ENCODE measurements around the gene GTPBP4. TPM values are rescaled to one million over a fixed set of nuclear protein-coding genes. Genes with fewer than 3 reads are reported as not detected.
A peak's percentile ranks its signal among the peaks of the same experiment; 100 is the strongest.

The GTPBP4 gene
- total and polyA plus RNA-seq, 9 of the 15 experiments (the other 6 are each of a cell fraction or from before 2014, with no cell fraction given) = 79.0 to 155 (median 128) TPM

DNA sequence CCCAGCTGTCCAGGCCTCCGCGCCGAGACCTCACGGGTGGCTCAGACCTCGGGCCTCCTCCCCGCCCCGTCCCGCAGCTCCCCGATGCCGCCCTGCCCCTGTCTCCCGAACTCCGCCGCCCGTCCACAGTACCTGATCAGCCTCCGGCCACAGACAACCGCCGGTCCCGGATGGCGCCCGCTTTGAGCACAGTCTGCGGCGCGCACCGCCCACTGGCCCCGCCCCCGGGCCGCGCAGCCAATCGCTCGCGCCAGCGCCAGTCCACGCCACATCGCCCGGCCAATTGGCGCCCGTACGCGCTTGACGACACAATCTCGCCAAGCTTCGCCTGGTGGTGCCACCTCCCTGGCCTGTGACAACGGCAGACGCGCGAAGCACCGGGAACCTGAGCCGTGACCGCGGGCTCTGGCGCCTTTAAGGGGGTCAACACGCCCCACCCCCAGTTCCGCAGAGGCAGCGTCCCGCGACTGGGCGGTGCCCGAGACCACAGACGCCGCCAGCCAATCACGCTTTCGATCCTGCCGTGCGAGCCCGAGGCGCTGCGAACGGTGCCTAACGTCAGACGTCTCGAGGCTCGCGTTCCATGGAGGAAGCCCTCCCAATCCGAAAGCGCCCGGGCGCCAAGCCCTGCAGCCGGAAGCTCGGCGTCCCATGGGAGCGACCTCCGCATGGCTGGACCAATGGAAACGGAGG lies 60.6 kb downstream of the GTPBP4 start, which contains the start of gene IDI1 (continued):
- peak in 1 of 2 experiments; percentile 94; a peak in 2 of 4 replicates for TF ChIP-seq NONO (IDR thresholded peaks at IDR 0.05; ENCODE audit: low read depth in 2 of 2, low read length in 1 of 2)
- TF ChIP-seq, protein P1, sequence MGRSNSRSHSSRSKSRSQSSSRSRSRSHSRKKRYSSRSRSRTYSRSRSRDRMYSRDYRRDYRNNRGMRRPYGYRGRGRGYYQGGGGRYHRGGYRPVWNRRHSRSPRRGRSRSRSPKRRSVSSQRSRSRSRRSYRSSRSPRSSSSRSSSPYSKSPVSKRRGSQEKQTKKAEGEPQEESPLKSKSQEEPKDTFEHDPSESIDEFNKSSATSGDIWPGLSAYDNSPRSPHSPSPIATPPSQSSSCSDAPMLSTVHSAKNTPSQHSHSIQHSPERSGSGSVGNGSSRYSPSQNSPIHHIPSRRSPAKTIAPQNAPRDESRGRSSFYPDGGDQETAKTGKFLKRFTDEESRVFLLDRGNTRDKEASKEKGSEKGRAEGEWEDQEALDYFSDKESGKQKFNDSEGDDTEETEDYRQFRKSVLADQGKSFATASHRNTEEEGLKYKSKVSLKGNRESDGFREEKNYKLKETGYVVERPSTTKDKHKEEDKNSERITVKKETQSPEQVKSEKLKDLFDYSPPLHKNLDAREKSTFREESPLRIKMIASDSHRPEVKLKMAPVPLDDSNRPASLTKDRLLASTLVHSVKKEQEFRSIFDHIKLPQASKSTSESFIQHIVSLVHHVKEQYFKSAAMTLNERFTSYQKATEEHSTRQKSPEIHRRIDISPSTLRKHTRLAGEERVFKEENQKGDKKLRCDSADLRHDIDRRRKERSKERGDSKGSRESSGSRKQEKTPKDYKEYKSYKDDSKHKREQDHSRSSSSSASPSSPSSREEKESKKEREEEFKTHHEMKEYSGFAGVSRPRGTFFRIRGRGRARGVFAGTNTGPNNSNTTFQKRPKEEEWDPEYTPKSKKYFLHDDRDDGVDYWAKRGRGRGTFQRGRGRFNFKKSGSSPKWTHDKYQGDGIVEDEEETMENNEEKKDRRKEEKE (IDR thresholded peaks at IDR 0.05; ENCODE audit: borderline replicate concordance in 1 of 2, control insufficient read depth in 1 of 2, low read depth in 2 of 2, low read length in 1 of 2) = no peak
- 0 out of 2 replicates have a peak, but pooled peaks have one; percentile 2 for TF ChIP-seq JUNB (CRISPR knock-in tag; conservative IDR thresholded peaks at IDR 0.05)
- TF ChIP-seq SMARCC2 (IDR thresholded peaks at IDR 0.05; ENCODE audit: low read depth) = no peak
- TF ChIP-seq KAT2B (IDR thresholded peaks at IDR 0.05; ENCODE audit: low read depth, low read length) = no peak
- TF ChIP-seq RBM15 (IDR thresholded peaks at IDR 0.05; ENCODE audit: insufficient read depth, low read length) = no peak
- TF ChIP-seq, protein P2, sequence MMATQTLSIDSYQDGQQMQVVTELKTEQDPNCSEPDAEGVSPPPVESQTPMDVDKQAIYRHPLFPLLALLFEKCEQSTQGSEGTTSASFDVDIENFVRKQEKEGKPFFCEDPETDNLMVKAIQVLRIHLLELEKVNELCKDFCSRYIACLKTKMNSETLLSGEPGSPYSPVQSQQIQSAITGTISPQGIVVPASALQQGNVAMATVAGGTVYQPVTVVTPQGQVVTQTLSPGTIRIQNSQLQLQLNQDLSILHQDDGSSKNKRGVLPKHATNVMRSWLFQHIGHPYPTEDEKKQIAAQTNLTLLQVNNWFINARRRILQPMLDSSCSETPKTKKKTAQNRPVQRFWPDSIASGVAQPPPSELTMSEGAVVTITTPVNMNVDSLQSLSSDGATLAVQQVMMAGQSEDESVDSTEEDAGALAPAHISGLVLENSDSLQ (IDR thresholded peaks at IDR 0.05) = peak; percentile 79
- TF ChIP-seq, protein P3, sequence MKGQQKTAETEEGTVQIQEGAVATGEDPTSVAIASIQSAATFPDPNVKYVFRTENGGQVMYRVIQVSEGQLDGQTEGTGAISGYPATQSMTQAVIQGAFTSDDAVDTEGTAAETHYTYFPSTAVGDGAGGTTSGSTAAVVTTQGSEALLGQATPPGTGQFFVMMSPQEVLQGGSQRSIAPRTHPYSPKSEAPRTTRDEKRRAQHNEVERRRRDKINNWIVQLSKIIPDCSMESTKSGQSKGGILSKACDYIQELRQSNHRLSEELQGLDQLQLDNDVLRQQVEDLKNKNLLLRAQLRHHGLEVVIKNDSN (CRISPR knock-in tag; IDR thresholded peaks at IDR 0.05) = no peak
- no peak for TF ChIP-seq IFI16 (CRISPR knock-in tag; IDR thresholded peaks at IDR 0.05)
- peak; percentile 20 for TF ChIP-seq SAP30 (IDR thresholded peaks at IDR 0.05; ENCODE audit: borderline replicate concordance, insufficient read depth, low read depth, low read length, poor library complexity, severe bottlenecking)
- TF ChIP-seq MIER1 (IDR thresholded peaks at IDR 0.05; ENCODE audit: low read depth) = no peak
- TF ChIP-seq ZBTB7A (IDR thresholded peaks at IDR 0.05; ENCODE audit: borderline replicate concordance, control insufficient read depth, low read depth, low read length) = 0 out of 2 replicates have a peak, but pooled peaks have one; percentile 43
- TF ChIP-seq, protein P4, sequence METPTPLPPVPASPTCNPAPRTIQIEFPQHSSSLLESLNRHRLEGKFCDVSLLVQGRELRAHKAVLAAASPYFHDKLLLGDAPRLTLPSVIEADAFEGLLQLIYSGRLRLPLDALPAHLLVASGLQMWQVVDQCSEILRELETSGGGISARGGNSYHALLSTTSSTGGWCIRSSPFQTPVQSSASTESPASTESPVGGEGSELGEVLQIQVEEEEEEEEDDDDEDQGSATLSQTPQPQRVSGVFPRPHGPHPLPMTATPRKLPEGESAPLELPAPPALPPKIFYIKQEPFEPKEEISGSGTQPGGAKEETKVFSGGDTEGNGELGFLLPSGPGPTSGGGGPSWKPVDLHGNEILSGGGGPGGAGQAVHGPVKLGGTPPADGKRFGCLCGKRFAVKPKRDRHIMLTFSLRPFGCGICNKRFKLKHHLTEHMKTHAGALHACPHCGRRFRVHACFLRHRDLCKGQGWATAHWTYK (CRISPR knock-in tag; IDR thresholded peaks at IDR 0.05) = no peak; the same call in 1 of the 2 replicates
- no peak for TF ChIP-seq RHOXF2B (CRISPR knock-in tag; conservative IDR thresholded peaks at IDR 0.05)
- TF ChIP-seq FOXP1 (CRISPR knock-in tag; IDR thresholded peaks at IDR 0.05) = no peak
- no peak for TF ChIP-seq TRIM28 (IDR thresholded peaks at IDR 0.05)
- TF ChIP-seq MCM3 (IDR thresholded peaks at IDR 0.05) = no peak
- TF ChIP-seq SREBF1 (IDR thresholded peaks at IDR 0.05; ENCODE audit: borderline replicate concordance, low read depth, low read length) = peak; percentile 99
- no peak for TF ChIP-seq TSC22D4 (tag; IDR thresholded peaks at IDR 0.05)
- TF ChIP-seq ADNP (tag; IDR thresholded peaks at IDR 0.05) = no peak
- peak; percentile 90 for TF ChIP-seq GABPB1 (CRISPR knock-in tag; IDR thresholded peaks at IDR 0.05)
- TF ChIP-seq ZNF146 (CRISPR knock-in tag; IDR thresholded peaks at IDR 0.05; ENCODE audit: unreplicated experiment) = no peak
- TF ChIP-seq ELF1 (tag; IDR thresholded peaks at IDR 0.05) = peak; percentile 77

Measured in K562 (cell line).